Neural cell (in vitro differentiated cells): ENCODE measurements around the gene CREBBP.

Experiments
- EP300 ChIP-seq: fragments of 450-650 bp; conservative IDR thresholded peaks from 2 replicates; pipeline ENCODE4 v1.6.1; 2014; ENCODE audit warnings: antibody characterized with exemption, mild to moderate bottlenecking, moderate library complexity; ENCODE audit not compliant: poor library complexity, severe bottlenecking
- TF ChIP-seq, protein P1 (sequence below): IDR thresholded peaks from 2 replicates; pipeline ENCODE4 v1.6.1; 2012; ENCODE audit warnings: borderline replicate concordance
- TF ChIP-seq, protein P2 (sequence below): fragments of 450-650 bp; IDR thresholded peaks from 2 replicates; pipeline ENCODE4 v1.5.1; 2014; ENCODE audit warnings: antibody characterized with exemption, mild to moderate bottlenecking, moderate library complexity; ENCODE audit not compliant: poor library complexity, severe bottlenecking

DNA sequence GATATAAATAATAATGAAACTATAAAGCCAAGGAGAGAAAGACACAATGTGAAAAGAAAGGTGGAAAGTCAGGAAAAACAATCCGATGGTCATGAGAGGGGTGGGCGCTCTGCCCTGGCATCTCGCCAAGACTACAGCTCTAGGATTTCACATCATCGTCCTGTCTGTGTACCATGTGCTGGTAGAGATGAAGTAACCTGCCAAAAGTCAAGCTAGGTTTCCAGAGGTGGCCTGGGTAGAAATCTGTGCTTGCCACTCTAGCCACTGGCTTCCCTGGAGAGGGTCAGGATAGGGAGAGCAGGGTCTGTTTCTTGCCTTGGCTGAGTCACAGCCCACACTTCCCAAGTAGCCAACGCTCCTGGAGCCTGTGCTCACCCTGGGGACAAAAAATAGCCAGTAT, 132.2 kb downstream of the CREBBP start:
- TF ChIP-seq, protein P1, sequence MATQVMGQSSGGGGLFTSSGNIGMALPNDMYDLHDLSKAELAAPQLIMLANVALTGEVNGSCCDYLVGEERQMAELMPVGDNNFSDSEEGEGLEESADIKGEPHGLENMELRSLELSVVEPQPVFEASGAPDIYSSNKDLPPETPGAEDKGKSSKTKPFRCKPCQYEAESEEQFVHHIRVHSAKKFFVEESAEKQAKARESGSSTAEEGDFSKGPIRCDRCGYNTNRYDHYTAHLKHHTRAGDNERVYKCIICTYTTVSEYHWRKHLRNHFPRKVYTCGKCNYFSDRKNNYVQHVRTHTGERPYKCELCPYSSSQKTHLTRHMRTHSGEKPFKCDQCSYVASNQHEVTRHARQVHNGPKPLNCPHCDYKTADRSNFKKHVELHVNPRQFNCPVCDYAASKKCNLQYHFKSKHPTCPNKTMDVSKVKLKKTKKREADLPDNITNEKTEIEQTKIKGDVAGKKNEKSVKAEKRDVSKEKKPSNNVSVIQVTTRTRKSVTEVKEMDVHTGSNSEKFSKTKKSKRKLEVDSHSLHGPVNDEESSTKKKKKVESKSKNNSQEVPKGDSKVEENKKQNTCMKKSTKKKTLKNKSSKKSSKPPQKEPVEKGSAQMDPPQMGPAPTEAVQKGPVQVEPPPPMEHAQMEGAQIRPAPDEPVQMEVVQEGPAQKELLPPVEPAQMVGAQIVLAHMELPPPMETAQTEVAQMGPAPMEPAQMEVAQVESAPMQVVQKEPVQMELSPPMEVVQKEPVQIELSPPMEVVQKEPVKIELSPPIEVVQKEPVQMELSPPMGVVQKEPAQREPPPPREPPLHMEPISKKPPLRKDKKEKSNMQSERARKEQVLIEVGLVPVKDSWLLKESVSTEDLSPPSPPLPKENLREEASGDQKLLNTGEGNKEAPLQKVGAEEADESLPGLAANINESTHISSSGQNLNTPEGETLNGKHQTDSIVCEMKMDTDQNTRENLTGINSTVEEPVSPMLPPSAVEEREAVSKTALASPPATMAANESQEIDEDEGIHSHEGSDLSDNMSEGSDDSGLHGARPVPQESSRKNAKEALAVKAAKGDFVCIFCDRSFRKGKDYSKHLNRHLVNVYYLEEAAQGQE: no peak
- TF ChIP-seq, protein P2, sequence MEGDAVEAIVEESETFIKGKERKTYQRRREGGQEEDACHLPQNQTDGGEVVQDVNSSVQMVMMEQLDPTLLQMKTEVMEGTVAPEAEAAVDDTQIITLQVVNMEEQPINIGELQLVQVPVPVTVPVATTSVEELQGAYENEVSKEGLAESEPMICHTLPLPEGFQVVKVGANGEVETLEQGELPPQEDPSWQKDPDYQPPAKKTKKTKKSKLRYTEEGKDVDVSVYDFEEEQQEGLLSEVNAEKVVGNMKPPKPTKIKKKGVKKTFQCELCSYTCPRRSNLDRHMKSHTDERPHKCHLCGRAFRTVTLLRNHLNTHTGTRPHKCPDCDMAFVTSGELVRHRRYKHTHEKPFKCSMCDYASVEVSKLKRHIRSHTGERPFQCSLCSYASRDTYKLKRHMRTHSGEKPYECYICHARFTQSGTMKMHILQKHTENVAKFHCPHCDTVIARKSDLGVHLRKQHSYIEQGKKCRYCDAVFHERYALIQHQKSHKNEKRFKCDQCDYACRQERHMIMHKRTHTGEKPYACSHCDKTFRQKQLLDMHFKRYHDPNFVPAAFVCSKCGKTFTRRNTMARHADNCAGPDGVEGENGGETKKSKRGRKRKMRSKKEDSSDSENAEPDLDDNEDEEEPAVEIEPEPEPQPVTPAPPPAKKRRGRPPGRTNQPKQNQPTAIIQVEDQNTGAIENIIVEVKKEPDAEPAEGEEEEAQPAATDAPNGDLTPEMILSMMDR: no peak
- no peak for TF ChIP-seq EP300
